ENCODE measurements around the gene PGAP6. TPM values are rescaled to one million over a fixed set of nuclear protein-coding genes. Genes with fewer than 3 reads are reported as not detected.
"Not testable (repeated sequence)": the region's sequence is repeated elsewhere in the genome, so short reads cannot be mapped to it uniquely, and the experiment has no call there.

The PGAP6 gene
- total RNA-seq, 1 donor = 52.2 TPM

- DNase-seq (ENCODE audit: low read depth) = no peak
- H3K4me3 ChIP-seq (ENCODE audit: low read depth, low read length) = no peak overlapping the region
- TF ChIP-seq CTCF (IDR thresholded peaks at IDR 0.05; ENCODE audit: insufficient read depth, low read depth, low read length) = no peak
Measured at GRCh38 chr16:342455-343213, 39.1 kb downstream of the PGAP6 start.

- DNase-seq (ENCODE audit: low read depth); H3K4me3 ChIP-seq (ENCODE audit: low read depth, low read length): not testable (repeated sequence)
Measured at GRCh38 chr16:341974-342336, 39.8 kb downstream of the PGAP6 start.

- not testable (repeated sequence) for DNase-seq (ENCODE audit: low read depth); H3K4me3 ChIP-seq (ENCODE audit: low read depth, low read length)
Measured at GRCh38 chr16:341095-341973, 40.4 kb downstream of the PGAP6 start.

- no peak overlapping the region for H3K4me3 ChIP-seq (ENCODE audit: low read depth, low read length)
- DNase-seq (ENCODE audit: low read depth) = no peak
- TF ChIP-seq CTCF (IDR thresholded peaks at IDR 0.05; ENCODE audit: insufficient read depth, low read depth, low read length) = no peak
Measured at GRCh38 chr16:340370-341091, 41.2 kb downstream of the PGAP6 start.

- no peak for DNase-seq (ENCODE audit: low read depth)
- TF ChIP-seq CTCF (IDR thresholded peaks at IDR 0.05; ENCODE audit: insufficient read depth, low read depth, low read length) = no peak
- no peak overlapping the region for H3K4me3 ChIP-seq (ENCODE audit: low read depth, low read length)
Measured at GRCh38 chr16:339680-340079, 42.1 kb downstream of the PGAP6 start.

- no peak for DNase-seq (ENCODE audit: low read depth)
- H3K4me3 ChIP-seq (ENCODE audit: low read depth, low read length) = no peak overlapping the region
- TF ChIP-seq CTCF (IDR thresholded peaks at IDR 0.05; ENCODE audit: insufficient read depth, low read depth, low read length) = no peak
Measured at GRCh38 chr16:337975-338575, 43.7 kb downstream of the PGAP6 start.

- H3K4me3 ChIP-seq (ENCODE audit: low read depth, low read length) = no peak overlapping the region
- TF ChIP-seq CTCF (IDR thresholded peaks at IDR 0.05; ENCODE audit: insufficient read depth, low read depth, low read length) = no peak
- DNase-seq (ENCODE audit: low read depth) = no peak
Measured at GRCh38 chr16:337437-337836, 44.3 kb downstream of the PGAP6 start.
